ENCODE measurements around the gene FIG4. TPM values are rescaled to one million over a fixed set of nuclear protein-coding genes. Genes with fewer than 3 reads are reported as not detected.

Gene FIG4
- polyA plus RNA-seq, 1 of the 3 experiments (the other 2 are of a cell fraction): 6.8 TPM

DNA sequence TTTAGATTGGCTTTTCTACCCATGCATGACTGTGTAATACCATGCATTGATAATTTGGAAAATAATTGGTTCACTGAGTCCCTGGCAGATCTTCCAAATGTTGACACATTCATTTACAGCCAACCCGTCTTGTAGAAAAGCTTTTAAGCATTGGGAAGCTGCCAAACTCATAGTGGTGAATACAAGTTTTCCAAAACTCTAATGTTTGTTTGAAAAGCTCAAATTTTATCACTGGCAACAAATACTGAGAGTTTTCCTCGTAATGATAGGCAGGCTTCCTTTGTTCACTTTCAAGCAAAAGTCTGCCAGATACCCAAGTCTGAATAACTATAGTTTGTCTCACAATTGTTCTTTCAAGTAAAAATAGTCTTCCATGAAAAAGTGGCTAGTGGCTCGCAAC lies 143.0 kb downstream of the FIG4 start:
- Histone ChIP-seq H3K4me3 (ENCODE audit: low read depth in 2 of 2, low read length in 1 of 2) (no peak overlapping the region), H3K27ac (ENCODE audit: low read depth in 2 of 2, low read length in 1 of 2) (no peak overlapping the region), H3K27me3 (ENCODE audit: insufficient read depth) (no peaks in the 10 kb centered on the region), H3K9ac (no peak overlapping the region), H2AFZ (ENCODE audit: low read depth) (no peak overlapping the region), H3K9me3 (no peaks in the 10 kb centered on the region), H3K36me3 (replicated peaks in 1 of 2; ENCODE audit: control insufficient read depth in 1 of 2, insufficient read depth in 2 of 2, low read length in 1 of 2) (no peaks in the 10 kb centered on the region), H3K79me2 (ENCODE audit: insufficient read depth) (no peaks in the 10 kb centered on the region), H4K20me1 (ENCODE audit: insufficient read depth) (no peaks in the 10 kb centered on the region), H3K9me2 (no peaks in the 10 kb centered on the region), H3K4me1 (ENCODE audit: control insufficient read depth in 1 of 2, insufficient read depth in 2 of 2, low read depth in 1 of 2, low read length in 1 of 2) (peaks cover 0 to 16% of the 10 kb centered on the region in 2 experiments; a peak in 2 of 4 replicates), H3F3A (replicated peaks; ENCODE audit: insufficient read depth) (no peaks in the 10 kb centered on the region), H3K4me2 (no peak overlapping the region)
- DNase-seq: no peak
- 33% methylated on average over 3 of the region's 3 CpGs for WGBS (ENCODE audit: low lambda C conversion rate)
- CTCF ChIA-PET: interaction anchor here (1.0 to 1.4 kb wide), 3 partner anchors 10 to 206 kb away, joined by 3 to 5 read pairs (median 4); no protein-coding TSS in a partner anchor
- POLR2A ChIA-PET: no interaction called here
- TF ChIP-seq NFIC (IDR thresholded peaks at IDR 0.05; ENCODE audit: borderline replicate concordance) (no peak), ELF1 (IDR thresholded peaks at IDR 0.05) (no peak), TCF12 (IDR thresholded peaks at IDR 0.05) (no peak), FOSL2 (IDR thresholded peaks at IDR 0.05; ENCODE audit: borderline replicate concordance, low read depth) (no peak), NRF1 (IDR thresholded peaks at IDR 0.05; ENCODE audit: low read depth, low read length) (no peak)
- TF ChIP-seq, protein P1, sequence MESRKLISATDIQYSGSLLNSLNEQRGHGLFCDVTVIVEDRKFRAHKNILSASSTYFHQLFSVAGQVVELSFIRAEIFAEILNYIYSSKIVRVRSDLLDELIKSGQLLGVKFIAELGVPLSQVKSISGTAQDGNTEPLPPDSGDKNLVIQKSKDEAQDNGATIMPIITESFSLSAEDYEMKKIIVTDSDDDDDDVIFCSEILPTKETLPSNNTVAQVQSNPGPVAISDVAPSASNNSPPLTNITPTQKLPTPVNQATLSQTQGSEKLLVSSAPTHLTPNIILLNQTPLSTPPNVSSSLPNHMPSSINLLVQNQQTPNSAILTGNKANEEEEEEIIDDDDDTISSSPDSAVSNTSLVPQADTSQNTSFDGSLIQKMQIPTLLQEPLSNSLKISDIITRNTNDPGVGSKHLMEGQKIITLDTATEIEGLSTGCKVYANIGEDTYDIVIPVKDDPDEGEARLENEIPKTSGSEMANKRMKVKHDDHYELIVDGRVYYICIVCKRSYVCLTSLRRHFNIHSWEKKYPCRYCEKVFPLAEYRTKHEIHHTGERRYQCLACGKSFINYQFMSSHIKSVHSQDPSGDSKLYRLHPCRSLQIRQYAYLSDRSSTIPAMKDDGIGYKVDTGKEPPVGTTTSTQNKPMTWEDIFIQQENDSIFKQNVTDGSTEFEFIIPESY (IDR thresholded peaks at IDR 0.05; ENCODE audit: borderline replicate concordance, low read depth): no peak
- TF ChIP-seq, protein P2, sequence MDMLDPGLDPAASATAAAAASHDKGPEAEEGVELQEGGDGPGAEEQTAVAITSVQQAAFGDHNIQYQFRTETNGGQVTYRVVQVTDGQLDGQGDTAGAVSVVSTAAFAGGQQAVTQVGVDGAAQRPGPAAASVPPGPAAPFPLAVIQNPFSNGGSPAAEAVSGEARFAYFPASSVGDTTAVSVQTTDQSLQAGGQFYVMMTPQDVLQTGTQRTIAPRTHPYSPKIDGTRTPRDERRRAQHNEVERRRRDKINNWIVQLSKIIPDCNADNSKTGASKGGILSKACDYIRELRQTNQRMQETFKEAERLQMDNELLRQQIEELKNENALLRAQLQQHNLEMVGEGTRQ (IDR thresholded peaks at IDR 0.05; ENCODE audit: borderline replicate concordance, low read depth, low read length): no peak
- TF ChIP-seq, protein P3, sequence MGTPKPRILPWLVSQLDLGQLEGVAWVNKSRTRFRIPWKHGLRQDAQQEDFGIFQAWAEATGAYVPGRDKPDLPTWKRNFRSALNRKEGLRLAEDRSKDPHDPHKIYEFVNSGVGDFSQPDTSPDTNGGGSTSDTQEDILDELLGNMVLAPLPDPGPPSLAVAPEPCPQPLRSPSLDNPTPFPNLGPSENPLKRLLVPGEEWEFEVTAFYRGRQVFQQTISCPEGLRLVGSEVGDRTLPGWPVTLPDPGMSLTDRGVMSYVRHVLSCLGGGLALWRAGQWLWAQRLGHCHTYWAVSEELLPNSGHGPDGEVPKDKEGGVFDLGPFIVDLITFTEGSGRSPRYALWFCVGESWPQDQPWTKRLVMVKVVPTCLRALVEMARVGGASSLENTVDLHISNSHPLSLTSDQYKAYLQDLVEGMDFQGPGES (IDR thresholded peaks at IDR 0.05; ENCODE audit: low read depth, low read length): no peak

DNA sequence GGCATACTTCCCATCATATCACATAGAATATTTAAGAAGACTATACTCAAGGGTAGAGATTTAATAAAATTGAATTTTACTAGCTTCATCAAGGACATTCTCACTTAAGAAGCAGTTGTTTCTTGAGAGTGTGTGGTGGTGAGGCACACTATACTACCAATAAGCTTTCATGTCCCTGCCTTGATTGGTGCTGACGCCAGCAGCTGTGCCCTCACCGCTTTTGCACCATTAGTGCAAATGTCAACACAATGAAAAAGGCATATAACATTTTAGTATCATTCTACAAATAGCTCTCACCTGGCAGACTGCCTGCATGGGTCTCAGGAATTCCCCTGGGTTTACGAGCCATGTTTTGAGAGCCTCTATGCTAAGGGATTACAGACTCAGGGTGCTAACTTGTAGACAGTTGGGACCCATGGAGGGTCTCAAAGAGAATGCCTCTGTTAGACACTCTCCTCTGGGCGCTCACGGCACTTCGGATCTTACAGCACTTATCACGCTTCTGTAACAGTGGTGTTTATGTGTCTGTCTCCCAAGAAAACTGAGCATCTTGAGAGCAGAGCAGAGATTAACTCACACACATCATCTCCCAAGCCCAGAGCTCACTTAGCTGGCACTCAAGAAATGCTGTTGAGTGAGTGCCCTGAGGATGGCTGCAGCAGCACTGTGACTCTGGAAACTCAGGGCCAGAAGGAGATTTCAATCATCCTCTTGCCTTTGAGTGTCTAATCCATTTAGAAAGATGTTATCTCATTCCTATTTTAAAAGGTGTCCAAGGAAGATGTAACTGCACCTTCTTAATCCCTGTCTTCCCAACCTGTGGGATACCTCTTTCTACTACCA lies 143.7 kb downstream of the FIG4 start:
- Histone ChIP-seq H3K27ac (ENCODE audit: low read depth in 2 of 2, low read length in 1 of 2) (no peak overlapping the region), H3K27me3 (ENCODE audit: insufficient read depth) (no peaks in the 10 kb centered on the region), H3K36me3 (replicated peaks in 1 of 2; ENCODE audit: control insufficient read depth in 1 of 2, insufficient read depth in 2 of 2, low read length in 1 of 2) (no peaks in the 10 kb centered on the region), H3K9me3 (no peaks in the 10 kb centered on the region), H2AFZ (ENCODE audit: low read depth) (no peak overlapping the region), H3K9ac (no peak overlapping the region), H3F3A (replicated peaks; ENCODE audit: insufficient read depth) (no peaks in the 10 kb centered on the region), H4K20me1 (ENCODE audit: insufficient read depth) (no peaks in the 10 kb centered on the region), H3K4me1 (ENCODE audit: control insufficient read depth in 1 of 2, insufficient read depth in 2 of 2, low read depth in 1 of 2, low read length in 1 of 2) (peaks cover 0 to 16% of the 10 kb centered on the region in 2 experiments; a peak in 2 of 4 replicates), H3K9me2 (no peaks in the 10 kb centered on the region), H3K79me2 (ENCODE audit: insufficient read depth) (no peaks in the 10 kb centered on the region), H3K4me3 (ENCODE audit: low read depth in 2 of 2, low read length in 1 of 2) (no peak overlapping the region), H3K4me2 (no peak overlapping the region)
- ChIA-PET POLR2A (no interaction called here), CTCF (interaction anchor here (0.8 to 1.4 kb wide), 4 partner anchors 10 to 205 kb away, joined by 3 to 5 read pairs (median 4); no protein-coding TSS in a partner anchor)
- WGBS (ENCODE audit: low lambda C conversion rate): 89% methylated on average over 7 of the region's 7 CpGs
- no peak for DNase-seq
- TF ChIP-seq EP300 (IDR thresholded peaks at IDR 0.05; ENCODE audit: borderline replicate concordance in 1 of 2, low read depth in 1 of 2, low read length in 1 of 2): no peak
- TF ChIP-seq, protein P1 (IDR thresholded peaks at IDR 0.05; ENCODE audit: borderline replicate concordance, low read depth): no peak
- TF ChIP-seq EZH2phosphoT487 (IDR thresholded peaks at IDR 0.05; ENCODE audit: borderline replicate concordance, low read depth): no peak
